SK-N-MC (cell line): ENCODE data around the gene BRIP1.

Experiments
- EZH2 ChIP-seq: fragments of 200-600 bp; sonication (generic); IDR thresholded peaks from one replicate; pipeline ENCODE4 v1.6.1; 2017; ENCODE audit warnings: antibody characterized with exemption
- POLR2AphosphoS5 ChIP-seq: IDR thresholded peaks from 2 replicates; pipeline ENCODE4 v1.6.1; 2012; ENCODE audit warnings: mild to moderate bottlenecking, low read depth, low read length, borderline replicate concordance

GRCh38 chr17:61678339-61678738, 185.0 kb downstream of the BRIP1 start:
- TF ChIP-seq EZH2, result no peak
- no peak for TF ChIP-seq POLR2AphosphoS5
